T follicular helper cell (primary cell): ENCODE measurements around the gene NELL2.
"Not testable (repeated sequence)": the region's sequence is repeated elsewhere in the genome, so short reads cannot be mapped to it uniquely, and the experiment has no call there.

ENCODE experiments used
- DNase-seq: peaks from one replicate; pipeline ENCODE4 v3.0.0-alpha.2; 2020; ENCODE audit warnings: low read depth

Gene NELL2

DNA sequence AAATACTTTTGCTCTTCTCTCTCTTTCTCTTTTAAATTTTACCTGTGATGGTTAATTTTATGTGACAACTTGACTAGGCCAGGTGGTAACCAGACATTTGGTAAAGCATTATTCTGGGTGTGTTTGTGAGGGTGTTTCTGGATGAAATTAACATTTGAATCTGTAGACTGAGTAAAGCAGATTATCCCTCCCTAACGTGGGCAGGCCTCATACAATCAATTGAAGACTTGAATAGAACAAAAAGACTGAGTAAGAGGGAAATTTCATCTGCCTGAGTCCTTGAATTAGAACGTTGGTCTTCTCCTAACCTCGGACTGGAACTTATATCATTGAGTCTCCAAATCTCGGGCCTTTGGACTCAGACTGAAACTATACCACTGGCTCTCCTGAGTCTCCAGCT, 182.1 kb downstream of the NELL2 start:
- DNase-seq, result no peak

- no peak for DNase-seq
These were observed 186.5 kb downstream of the NELL2 start for GRCh38 chr12:44689587-44689986.

DNA sequence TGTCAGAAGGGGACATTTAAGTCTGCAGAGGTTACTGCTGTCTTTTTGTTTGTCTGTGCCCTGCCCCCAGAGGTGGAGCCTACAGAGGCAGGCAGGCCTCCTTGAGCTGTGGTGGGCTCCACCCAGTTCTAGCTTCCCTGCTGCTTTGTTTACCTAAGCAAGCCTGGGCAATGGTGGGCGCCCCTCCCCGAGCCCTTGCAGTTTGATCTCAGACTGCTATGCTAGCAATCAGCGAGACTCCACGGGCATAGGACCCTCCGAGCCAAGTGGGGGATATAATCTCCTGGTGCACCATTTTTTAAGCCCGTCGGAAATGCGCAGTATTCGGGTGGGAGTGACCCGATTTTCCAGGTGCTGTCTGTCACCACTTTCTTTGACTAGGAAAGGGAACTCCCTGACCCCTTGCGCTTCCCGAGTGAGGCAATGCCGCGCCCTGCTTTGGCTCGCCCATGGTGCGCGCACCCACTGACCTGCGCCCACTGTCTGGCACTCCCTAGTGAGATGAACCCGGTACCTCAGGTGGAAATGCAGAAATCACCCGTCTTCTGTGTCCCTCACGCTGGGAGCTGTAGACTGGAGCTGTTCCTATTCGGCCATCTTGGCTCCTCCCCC, 189.2 kb downstream of the NELL2 start:
- DNase-seq, result not testable (repeated sequence)

- no peak for DNase-seq
These were observed 198.4 kb downstream of the NELL2 start for GRCh38 chr12:44677724-44678123.

DNA sequence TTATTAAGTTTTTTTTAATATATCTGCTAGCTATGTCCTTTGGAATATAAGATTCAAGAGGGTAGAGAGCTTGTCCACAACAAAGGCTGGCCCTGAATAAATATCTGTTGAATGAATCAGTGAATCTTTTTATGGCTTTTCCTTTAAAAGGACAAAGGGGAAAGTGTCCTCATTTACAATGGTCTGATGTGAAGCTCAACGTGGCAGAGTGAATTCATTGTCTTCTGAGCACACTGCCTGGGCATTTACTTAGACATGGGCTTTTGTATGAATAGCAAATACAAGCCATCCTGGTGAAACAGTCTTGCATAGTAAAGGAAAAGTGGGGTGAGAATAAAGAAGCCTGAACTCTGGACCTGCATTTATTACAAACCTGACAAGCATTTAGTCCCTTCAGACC, 201.2 kb downstream of the NELL2 start:
- no peak for DNase-seq

GRCh38 chr12:44673811-44674210, 202.3 kb downstream of the NELL2 start:
- DNase-seq, result no peak

DNA sequence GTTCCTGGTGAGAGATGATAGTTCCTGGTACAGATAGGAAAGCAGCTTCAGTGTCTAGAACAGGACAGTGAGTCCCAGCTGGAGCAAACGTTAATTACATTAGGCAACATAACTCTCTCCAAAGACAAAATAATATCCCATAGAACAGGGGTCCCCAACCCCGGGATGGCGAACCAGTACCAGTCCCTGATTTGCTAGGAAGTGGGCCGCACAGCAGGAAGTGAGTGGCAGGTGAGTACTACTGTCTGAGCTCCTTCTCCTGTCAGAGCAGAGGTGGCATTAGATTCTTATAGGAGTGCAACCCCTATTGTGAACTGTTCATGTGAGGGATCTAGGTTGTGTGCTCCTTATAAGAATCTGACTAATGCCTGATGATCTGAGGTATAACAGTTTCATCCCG, 204.1 kb downstream of the NELL2 start:
- DNase-seq, result no peak

DNA sequence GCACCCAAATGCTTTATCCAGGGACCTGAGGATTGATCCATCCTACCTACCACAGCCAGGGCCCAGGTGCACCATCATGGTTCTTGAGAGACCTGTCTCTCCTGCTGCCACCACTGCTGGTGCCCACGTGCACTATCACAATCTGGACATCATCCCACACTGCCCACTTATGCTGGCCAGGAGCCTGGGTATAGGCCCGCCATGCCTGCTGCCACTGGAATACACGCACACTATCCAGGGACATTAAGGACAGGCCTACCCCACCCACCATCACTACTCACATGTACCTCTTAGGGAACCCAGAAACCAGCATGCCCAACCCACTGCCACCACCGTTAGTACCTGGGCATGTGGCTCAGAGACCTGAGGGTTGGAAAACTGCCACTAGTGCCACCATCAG, 207.7 kb downstream of the NELL2 start:
- DNase-seq, result no peak

DNA sequence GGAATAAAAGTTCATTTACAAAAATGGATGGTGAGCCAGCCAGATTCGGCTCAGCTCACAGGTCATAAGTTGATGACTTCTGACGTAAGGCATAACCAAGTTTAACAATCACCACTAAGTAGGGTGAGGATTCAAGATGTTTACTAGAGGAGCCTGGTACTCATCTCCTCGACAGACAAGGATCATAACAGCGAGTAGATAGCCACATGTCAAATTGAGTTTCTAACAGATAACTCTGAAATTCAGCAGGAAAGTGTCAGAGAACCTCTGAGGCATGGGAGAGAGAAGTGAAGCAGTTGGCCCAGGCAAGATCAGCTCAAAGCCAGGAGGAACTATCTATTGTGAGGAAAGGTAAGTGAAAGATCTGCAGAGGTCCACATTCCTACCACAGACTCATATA, 208.7 kb downstream of the NELL2 start:
- no peak for DNase-seq

GRCh38 chr12:44663291-44663690, 212.8 kb downstream of the NELL2 start:
- no peak for DNase-seq

- no peak for DNase-seq
These were observed 220.3 kb downstream of the NELL2 start for GRCh38 chr12:44655846-44656245.

GRCh38 chr12:44654646-44655639, 221.2 kb downstream of the NELL2 start:
- DNase-seq, result no peak

DNA sequence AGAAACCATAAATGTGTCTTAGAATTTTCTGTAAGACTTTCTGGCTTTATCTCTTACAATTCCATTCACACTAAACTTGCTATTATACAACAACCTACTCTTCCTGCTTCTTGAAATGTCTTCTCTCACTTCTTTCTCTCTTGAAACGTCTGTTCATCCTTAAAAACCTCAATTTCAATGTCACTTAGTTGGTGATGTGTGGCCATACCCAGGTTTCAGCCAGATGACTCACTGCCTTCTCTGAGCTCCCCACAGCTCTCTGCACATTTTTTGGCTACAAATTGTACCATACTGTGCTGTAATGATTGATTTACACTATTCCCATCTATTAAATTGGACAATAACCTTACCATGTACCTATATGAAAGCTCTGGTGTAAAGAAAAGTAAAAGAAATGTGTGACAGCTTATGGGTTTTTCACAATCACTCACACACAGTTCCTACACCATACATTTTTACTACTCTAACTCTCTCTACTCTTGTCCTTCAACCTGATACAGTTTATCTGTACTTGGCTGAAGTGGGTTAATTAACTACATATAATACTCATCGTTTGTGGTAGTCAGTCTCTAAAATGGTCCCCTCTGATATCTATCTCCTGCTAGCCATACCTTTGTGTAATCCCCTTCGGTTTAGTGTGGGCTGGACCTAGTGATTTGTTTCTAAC, 222.1 kb downstream of the NELL2 start:
- DNase-seq, result no peak

- no peak for DNase-seq
These were observed 226.4 kb downstream of the NELL2 start for GRCh38 chr12:44649693-44650092.

- no peak for DNase-seq
These were observed 228.0 kb downstream of the NELL2 start for GRCh38 chr12:44647917-44648690.

- no peak for DNase-seq
These were observed 235.5 kb downstream of the NELL2 start for GRCh38 chr12:44640427-44641190.

DNA sequence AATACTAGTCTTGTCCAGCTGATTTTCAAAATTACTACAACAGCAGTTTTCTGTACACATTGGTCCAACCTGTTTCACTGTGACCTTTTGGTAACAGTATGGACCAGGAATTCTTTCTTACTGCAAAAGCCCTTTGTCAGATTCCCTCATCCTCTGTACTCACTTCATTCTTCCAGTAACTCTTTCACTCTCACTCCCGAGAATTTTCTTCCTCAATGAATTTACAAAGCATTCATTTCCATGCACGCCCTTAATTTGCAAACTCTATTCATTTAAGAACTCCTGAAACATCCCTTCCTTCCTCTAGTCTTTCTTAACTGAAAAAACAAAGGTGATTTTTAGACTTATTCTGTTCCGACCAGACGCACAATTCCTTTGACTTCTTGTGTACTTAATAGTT, 238.2 kb downstream of the NELL2 start:
- DNase-seq, result no peak

GRCh38 chr12:44628180-44628579, 247.9 kb downstream of the NELL2 start:
- DNase-seq, result no peak

DNA sequence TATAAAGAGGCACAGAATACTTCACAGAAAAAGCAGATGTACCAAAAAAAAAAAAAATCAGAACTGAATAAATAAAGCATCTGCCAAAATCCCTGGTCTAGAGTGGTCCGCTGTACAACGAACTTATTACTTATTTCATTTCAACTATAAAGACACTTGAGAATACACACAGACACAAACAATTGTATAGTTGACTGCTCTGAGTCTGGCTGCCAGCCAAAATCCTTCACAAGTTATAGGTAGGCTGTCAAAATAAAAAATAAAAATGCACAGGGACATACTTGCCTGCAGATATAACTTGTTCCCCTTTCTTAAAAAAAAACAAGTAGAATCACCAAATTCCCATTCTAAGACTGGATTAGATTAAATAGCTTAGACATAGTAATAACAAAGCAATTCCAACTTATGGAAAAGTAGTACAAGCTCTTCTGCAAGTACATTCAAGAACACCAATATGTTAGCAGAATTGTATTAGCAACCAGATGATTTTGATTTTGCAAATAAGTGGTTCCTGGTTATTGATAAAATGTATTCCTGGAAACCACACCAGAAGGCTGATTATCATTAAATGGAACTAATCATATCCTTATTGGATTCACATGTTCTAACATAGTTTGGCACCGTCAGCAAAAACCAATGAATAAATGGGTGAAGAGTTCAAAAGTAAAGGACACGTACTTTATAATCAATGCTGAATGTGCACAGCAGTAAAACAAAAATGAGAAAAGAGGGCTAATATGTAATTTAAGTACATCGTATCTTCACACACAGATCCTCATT, 248.5 kb downstream of the NELL2 start:
- no peak for DNase-seq

GRCh38 chr12:44626883-44627282, 249.2 kb downstream of the NELL2 start:
- DNase-seq, result no peak
